ENCODE results near the gene BABAM1. TPM values are rescaled to one million over a fixed set of nuclear protein-coding genes. Genes with fewer than 3 reads are reported as not detected.
A peak's percentile ranks its signal among the peaks of the same experiment; 100 is the strongest.

The BABAM1 gene
- total and polyA plus RNA-seq, 9 of the 15 experiments (the other 6 are each of a cell fraction or from before 2014, with no cell fraction given) = 14.7 to 160 (median 113) TPM

DNA sequence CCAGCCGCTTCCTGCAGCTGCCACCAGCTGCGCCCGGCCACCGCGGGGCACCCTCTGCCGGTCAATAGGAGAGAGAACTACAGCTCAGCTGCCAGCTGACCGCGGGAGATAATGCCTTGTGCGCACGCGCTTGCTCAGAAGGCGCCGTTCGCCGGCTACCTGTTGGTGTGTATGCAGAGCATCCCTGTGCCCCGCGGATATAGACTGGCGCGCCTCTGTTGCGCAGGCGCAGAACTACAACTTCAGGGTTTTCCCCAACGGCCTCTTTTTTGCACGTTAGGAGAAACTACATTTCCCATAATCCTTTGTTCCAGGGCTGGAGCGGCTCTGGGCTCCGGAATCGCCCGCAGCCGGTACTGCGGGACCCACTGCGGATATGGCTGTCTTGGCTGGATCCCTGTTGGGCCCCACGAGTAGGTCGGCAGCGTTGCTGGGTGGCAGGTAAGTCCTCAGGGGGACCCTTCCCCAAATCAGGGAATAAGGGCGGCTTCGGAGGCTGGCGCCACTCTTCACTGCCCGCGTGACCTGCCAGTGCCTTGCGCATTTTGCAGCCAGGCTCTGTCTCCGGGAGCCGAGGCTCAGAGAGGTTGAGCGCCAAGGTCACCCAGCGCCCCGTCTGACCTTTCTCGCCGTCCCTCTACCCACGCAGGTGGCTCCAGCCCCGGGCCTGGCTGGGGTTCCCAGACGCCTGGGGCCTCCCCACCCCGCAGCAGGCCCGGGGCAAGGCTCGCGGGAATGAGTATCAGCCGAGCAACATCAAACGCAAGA is 38.5 kb downstream of the BABAM1 start, which contains the start of gene MRPL34 (continued):
- TF ChIP-seq ZNF584 (CRISPR knock-in tag; IDR thresholded peaks at IDR 0.05; ENCODE audit: low read depth) = no peak
- TF ChIP-seq ZBTB26 (CRISPR knock-in tag; IDR thresholded peaks at IDR 0.05) = no peak
- TF ChIP-seq CEBPZ (IDR thresholded peaks at IDR 0.05; ENCODE audit: borderline replicate concordance, low read depth, low read length) = no peak
- no peak for TF ChIP-seq GTF2B (IDR thresholded peaks at IDR 0.05; ENCODE audit: extremely low read depth, insufficient read length)
- TF ChIP-seq ZNF695 (CRISPR knock-in tag; IDR thresholded peaks at IDR 0.05) = no peak
- no peak for TF ChIP-seq MAFG (tag; conservative IDR thresholded peaks at IDR 0.05)
- TF ChIP-seq TRIM28 (IDR thresholded peaks at IDR 0.05) = no peak
- no peak for TF ChIP-seq ZFP1 (CRISPR knock-in tag; IDR thresholded peaks at IDR 0.05)
- no peak; the same call in 1 of the 2 replicates for TF ChIP-seq ZNF766 (CRISPR knock-in tag; conservative IDR thresholded peaks at IDR 0.05)
- peak; percentile 95 for TF ChIP-seq XRCC5 (IDR thresholded peaks at IDR 0.05; ENCODE audit: low read depth, low read length)
- TF ChIP-seq FUS (optimal IDR thresholded peaks at IDR 0.05; ENCODE audit: low read depth, low read length) = no peak
- TF ChIP-seq ADNP (tag; IDR thresholded peaks at IDR 0.05) = no peak
- TF ChIP-seq, protein P1, sequence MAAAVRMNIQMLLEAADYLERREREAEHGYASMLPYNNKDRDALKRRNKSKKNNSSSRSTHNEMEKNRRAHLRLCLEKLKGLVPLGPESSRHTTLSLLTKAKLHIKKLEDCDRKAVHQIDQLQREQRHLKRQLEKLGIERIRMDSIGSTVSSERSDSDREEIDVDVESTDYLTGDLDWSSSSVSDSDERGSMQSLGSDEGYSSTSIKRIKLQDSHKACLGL (CRISPR knock-in tag; IDR thresholded peaks at IDR 0.05; ENCODE audit: borderline replicate concordance, poor library complexity, severe bottlenecking) = no peak
- no peak for TF ChIP-seq NFATC3 (IDR thresholded peaks at IDR 0.05)
- TF ChIP-seq ZNF239 (CRISPR knock-in tag; IDR thresholded peaks at IDR 0.05) = no peak
- peak in 1 of 2 experiments; percentile 41; a peak in 1 of 4 replicates for TF ChIP-seq HDAC1 (IDR thresholded peaks at IDR 0.05)
- TF ChIP-seq KLF16 (IDR thresholded peaks at IDR 0.05) = peak; percentile 69
- no peak for TF ChIP-seq STAT5A (IDR thresholded peaks at IDR 0.05; ENCODE audit: borderline replicate concordance, low read length)
- TF ChIP-seq TEAD1 (CRISPR knock-in tag; IDR thresholded peaks at IDR 0.05) = peak; percentile 46 to 79; a peak in 2 of 4 replicates
- peak; percentile 62 for TF ChIP-seq EGR1 (conservative IDR thresholded peaks at IDR 0.05)
- TF ChIP-seq CREM (IDR thresholded peaks at IDR 0.05; ENCODE audit: low read depth) = peak; percentile 58
- peak; percentile 77 for TF ChIP-seq CBFA2T3 (IDR thresholded peaks at IDR 0.05)
- no peak for TF ChIP-seq ZNF277 (CRISPR knock-in tag; IDR thresholded peaks at IDR 0.05; ENCODE audit: borderline replicate concordance)

All from K562 (cell line).